Fibroblast of lung (primary cell): Measurements from ENCODE around the gene TAF1C. TPM values are rescaled to one million over a fixed set of nuclear protein-coding genes. Genes with fewer than 3 reads are reported as not detected.

Source experiments
- DNase-seq, 2 donors: peaks; one replicate each; pipeline versions ENCODE4 v3.0.0 to v3.0.0-alpha.2; 2010; ENCODE audit warnings: low read depth in 2 of 2
- H2AFZ ChIP-seq: 2 replicates; pipeline ENCODE4 v1.5.1; 2012; ENCODE audit warnings: low read length, control low read depth, inconsistent platforms
- H3K27ac ChIP-seq: 2 replicates; pipeline ENCODE4 v1.5.1; 2011; ENCODE audit warnings: low read length, control low read depth; ENCODE audit not compliant: insufficient read depth
- H3K27me3 ChIP-seq: 2 replicates; pipeline ENCODE4 v1.5.1; 2011; ENCODE audit warnings: mild to moderate bottlenecking, low read length; ENCODE audit not compliant: control insufficient read depth, insufficient read depth
- H3K36me3 ChIP-seq: 2 replicates; pipeline ENCODE4 v1.5.1; 2011; ENCODE audit warnings: low read length; ENCODE audit not compliant: control insufficient read depth, insufficient read depth
- H3K4me1 ChIP-seq: 2 replicates; pipeline ENCODE4 v1.5.1; 2011; ENCODE audit warnings: low read length; ENCODE audit not compliant: control insufficient read depth, insufficient read depth; ENCODE audit errors: extremely low read depth
- H3K4me2 ChIP-seq: 2 replicates; pipeline ENCODE4 v1.5.1; 2011; ENCODE audit warnings: low read length, control low read depth; ENCODE audit not compliant: insufficient read depth; ENCODE audit errors: extremely low read depth
- H3K4me3 ChIP-seq, 4 experiments: fragments of 200-600 bp in 1 of 4; sonication (generic) in 1 of 4; replicated peaks in 1 of 4; 2 replicates each; pipeline ENCODE4 v1.5.1; 2011 to 2016; ENCODE audit warnings: low read length in 4 of 4, low read depth in 3 of 4, mild to moderate bottlenecking in 3 of 4, control low read depth in 2 of 4, inconsistent platforms in 1 of 4, mixed read lengths in 1 of 4; ENCODE audit not compliant: insufficient read depth in 1 of 4; ENCODE audit errors: control extremely low read depth in 1 of 4
- H3K79me2 ChIP-seq: 2 replicates; pipeline ENCODE4 v1.5.1; 2012; ENCODE audit warnings: mild to moderate bottlenecking, low read length, inconsistent platforms; ENCODE audit not compliant: control insufficient read depth, insufficient read depth
- H3K9ac ChIP-seq: 2 replicates; pipeline ENCODE4 v1.5.1; 2011; ENCODE audit warnings: mild to moderate bottlenecking, low read length, control low read depth; ENCODE audit not compliant: insufficient read depth
- H3K9me3 ChIP-seq: 2 replicates; pipeline ENCODE4 v1.5.1; 2012; ENCODE audit warnings: low read depth, low read length; ENCODE audit not compliant: control insufficient read depth, insufficient read depth
- H4K20me1 ChIP-seq: 2 replicates; pipeline ENCODE4 v1.5.1; 2011; ENCODE audit warnings: low read length; ENCODE audit not compliant: control insufficient read depth, insufficient read depth; ENCODE audit errors: extremely low read depth
- EZH2 ChIP-seq: IDR thresholded peaks from 2 replicates; pipeline ENCODE4 v1.5.1; 2012; ENCODE audit warnings: low read length, control low read depth, mild to moderate bottlenecking; ENCODE audit errors: missing control alignments
- polyA plus RNA-seq, 2 donors: library from polyadenylated mRNA; depleted of rRNA in 1 of 2; stranded (reverse) in 1 of 2; unstranded in 1 of 2; fragments of >200 nt; gene quantifications; 2 replicates each; pipeline ENCODE4 v1.2.1, GENCODE V29; 2011 to 2012; ENCODE audit warnings: missing spikeins in 1 of 2
- total RNA-seq: library from RNA; depleted of rRNA; stranded (reverse); fragments of >200 nt; gene quantifications from 2 replicates; pipeline ENCODE4 v1.2.1, GENCODE V29; 2014
- TF ChIP-seq, protein P1 (sequence below), 2 donors: IDR thresholded peaks in 1 of 2; conservative IDR thresholded peaks in 1 of 2; 1 replicate in 1 of 2; 2 replicates in 1 of 2; pipeline ENCODE4 v1.5.1; 2011 to 2012; ENCODE audit warnings: low read length in 2 of 2, control low read depth in 1 of 2, inconsistent platforms in 1 of 2, low read depth in 1 of 2, mild to moderate bottlenecking in 1 of 2

TAF1C gene
- total and polyA plus RNA-seq, 2 donors (not counting 1 experiment from before 2014, with no cell fraction given), result 9.3 to 12.9 TPM

DNA sequence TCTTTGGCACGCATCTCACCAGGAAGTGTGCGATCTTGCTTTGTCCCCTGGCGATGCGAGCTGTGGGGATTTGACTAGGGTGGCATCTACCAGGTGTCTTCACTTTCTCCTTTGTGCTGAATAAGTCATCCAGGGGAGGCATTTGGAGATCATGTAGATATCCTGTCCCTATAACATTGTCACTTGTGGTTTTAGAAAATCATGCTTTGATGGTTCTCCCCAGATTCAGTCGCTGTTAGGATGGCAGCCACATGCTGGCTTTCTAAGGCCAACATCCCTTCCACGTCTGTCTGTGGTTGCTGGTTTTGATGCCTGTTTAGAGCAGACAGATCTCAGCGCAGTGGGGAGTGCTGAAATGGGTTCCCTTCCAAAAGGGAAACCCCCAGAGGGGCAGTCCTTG, 6.6 kb upstream of the TAF1C start:
- Histone ChIP-seq H3K9ac (no peak overlapping the region), H4K20me1 (no peaks in the 10 kb centered on the region), H3K36me3 (no peaks in the 10 kb centered on the region), H2AFZ (no peak overlapping the region), H3K9me3 (no peaks in the 10 kb centered on the region), H3K4me2 (no peak overlapping the region), H3K4me1 (no peaks in the 10 kb centered on the region), H3K27ac (no peak overlapping the region), H3K27me3 (peaks cover 7% of the 10 kb centered on the region), H3K4me3 (no peak overlapping the region), H3K79me2 (no peaks in the 10 kb centered on the region)
- no peak for DNase-seq
- no peak for TF ChIP-seq EZH2
- TF ChIP-seq, protein P1, sequence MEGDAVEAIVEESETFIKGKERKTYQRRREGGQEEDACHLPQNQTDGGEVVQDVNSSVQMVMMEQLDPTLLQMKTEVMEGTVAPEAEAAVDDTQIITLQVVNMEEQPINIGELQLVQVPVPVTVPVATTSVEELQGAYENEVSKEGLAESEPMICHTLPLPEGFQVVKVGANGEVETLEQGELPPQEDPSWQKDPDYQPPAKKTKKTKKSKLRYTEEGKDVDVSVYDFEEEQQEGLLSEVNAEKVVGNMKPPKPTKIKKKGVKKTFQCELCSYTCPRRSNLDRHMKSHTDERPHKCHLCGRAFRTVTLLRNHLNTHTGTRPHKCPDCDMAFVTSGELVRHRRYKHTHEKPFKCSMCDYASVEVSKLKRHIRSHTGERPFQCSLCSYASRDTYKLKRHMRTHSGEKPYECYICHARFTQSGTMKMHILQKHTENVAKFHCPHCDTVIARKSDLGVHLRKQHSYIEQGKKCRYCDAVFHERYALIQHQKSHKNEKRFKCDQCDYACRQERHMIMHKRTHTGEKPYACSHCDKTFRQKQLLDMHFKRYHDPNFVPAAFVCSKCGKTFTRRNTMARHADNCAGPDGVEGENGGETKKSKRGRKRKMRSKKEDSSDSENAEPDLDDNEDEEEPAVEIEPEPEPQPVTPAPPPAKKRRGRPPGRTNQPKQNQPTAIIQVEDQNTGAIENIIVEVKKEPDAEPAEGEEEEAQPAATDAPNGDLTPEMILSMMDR (conservative IDR thresholded peaks at IDR 0.05 in 1 of 2, IDR thresholded peaks at IDR 0.05 in 1 of 2; ENCODE audit: low read depth in 1 of 2, low read length in 2 of 2), result no peak

DNA sequence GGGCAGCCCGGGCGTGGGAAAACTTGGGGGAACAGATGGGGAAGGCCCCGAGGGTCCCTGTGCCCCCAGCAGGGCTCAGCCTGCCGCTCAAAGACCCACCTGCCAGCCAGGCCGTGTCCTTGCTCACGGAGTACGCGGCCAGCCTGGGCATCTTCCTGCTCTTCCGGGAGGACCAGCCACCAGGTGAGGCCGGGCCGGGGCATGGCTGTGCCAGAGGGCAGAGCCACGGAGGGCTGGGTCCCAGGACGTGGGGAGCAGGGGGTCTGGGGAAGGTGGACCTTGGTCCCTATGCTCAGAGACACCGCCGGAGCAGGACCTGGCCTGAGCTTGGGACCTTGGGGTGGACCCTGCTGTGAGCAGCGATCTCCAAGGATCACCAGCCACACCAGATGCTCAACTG, 4.6 kb upstream of the TAF1C start:
- Histone ChIP-seq H3K4me3 (no peak overlapping the region), H4K20me1 (no peaks in the 10 kb centered on the region), H3K9ac (no peak overlapping the region), H3K4me1 (no peaks in the 10 kb centered on the region), H2AFZ (no peak overlapping the region), H3K4me2 (no peak overlapping the region), H3K36me3 (no peaks in the 10 kb centered on the region), H3K27ac (no peak overlapping the region), H3K79me2 (peaks cover 4% of the 10 kb centered on the region), H3K27me3 (peaks cover 4% of the 10 kb centered on the region), H3K9me3 (no peaks in the 10 kb centered on the region)
- no peak for DNase-seq
- TF ChIP-seq, protein P1 (conservative IDR thresholded peaks at IDR 0.05 in 1 of 2, IDR thresholded peaks at IDR 0.05 in 1 of 2; ENCODE audit: low read depth in 1 of 2, low read length in 2 of 2), result no peak
- TF ChIP-seq EZH2, result no peak

DNA sequence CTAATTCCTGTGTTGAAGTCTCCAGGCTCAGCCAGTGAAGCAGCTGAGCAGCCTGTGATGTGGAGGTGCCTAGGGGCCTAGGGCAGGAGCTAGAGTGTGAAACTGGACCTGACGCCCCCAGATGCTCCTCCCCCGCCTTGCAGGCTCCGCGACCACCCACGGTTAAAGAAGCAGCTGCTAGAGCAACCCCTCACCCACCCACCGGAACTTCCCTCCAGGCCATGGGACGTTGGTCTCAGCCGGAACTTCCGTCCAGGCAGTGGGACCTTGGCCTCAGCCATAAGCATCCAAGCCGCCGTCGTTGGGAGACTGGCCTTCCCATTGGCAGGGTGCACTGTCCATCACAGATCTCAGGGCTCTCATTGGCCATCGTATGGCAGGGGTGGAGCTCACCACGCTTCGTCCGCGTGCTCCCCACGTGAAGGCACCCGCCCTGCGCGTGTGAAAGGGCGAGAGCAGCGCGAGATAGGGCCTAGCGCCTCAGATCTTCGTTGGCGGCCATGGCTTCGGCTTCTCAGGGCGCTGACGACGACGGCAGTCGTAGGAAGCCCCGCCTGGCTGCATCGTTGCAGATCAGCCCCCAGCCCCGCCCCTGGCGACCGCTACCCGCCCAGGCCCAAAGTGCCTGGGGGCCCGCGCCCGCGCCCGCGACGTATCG, 4.0 kb upstream of the TAF1C start, which contains the start of gene ADAD2:
Gene ADAD2 (plus strand): TSS at position 427 of the 658 bp plus-strand sequence. CDS start 74 bp downstream, at position 501.
- DNase-seq, result no peak

More for the DNA sequence above, 4.0 kb upstream of the TAF1C start, which contains the start of gene ADAD2:
- H3K4me2 ChIP-seq, result no peak within 1 kb of the TSS
- no peaks in the 10 kb centered on the region for H3K36me3 ChIP-seq
- H4K20me1 ChIP-seq, result no peaks in the 10 kb centered on the region
- peaks cover 4% of the 10 kb centered on the region for H3K27me3 ChIP-seq
- no peak for TF ChIP-seq EZH2
- TF ChIP-seq, protein P1 (conservative IDR thresholded peaks at IDR 0.05 in 1 of 2, IDR thresholded peaks at IDR 0.05 in 1 of 2; ENCODE audit: low read depth in 1 of 2, low read length in 2 of 2), result no peak
- H3K9me3 ChIP-seq, result no peaks in the 10 kb centered on the region
- H3K4me3 ChIP-seq, result no peak within 1 kb of the TSS
- H3K4me1 ChIP-seq, result no peaks in the 10 kb centered on the region
- H3K9ac ChIP-seq, result no peak within 1 kb of the TSS
- no peak within 1 kb of the TSS for H2AFZ ChIP-seq
- peaks cover 10% of the 10 kb centered on the region for H3K79me2 ChIP-seq
- H3K27ac ChIP-seq, result no peak within 1 kb of the TSS
